Measurements from ENCODE around the gene GRB10. TPM values are rescaled to one million over a fixed set of nuclear protein-coding genes. Genes with fewer than 3 reads are reported as not detected.
"Not testable (repeated sequence)": the region's sequence is repeated elsewhere in the genome, so short reads cannot be mapped to it uniquely, and the experiment has no call there.

GRB10 gene
- total RNA-seq, 2 experiments from 2014 or later = 5.9 to 8.4 TPM

GRCh38 chr7:50584793-50585408 is 197.8 kb downstream of the GRB10 start:
- H3K9me3 Mint-ChIP-seq = peaks cover 4% of the 10 kb centered on the region
- Histone ChIP-seq H3K4me1 (ENCODE audit: insufficient read depth, low read length) (no peaks in the 10 kb centered on the region), H3K4me3 (ENCODE audit: low read length) (no peak overlapping the region), H3K27me3 (ENCODE audit: control insufficient read depth in 1 of 2, insufficient read depth in 2 of 2, low read length in 2 of 2) (peaks cover 0 to 3% of the 10 kb centered on the region in 2 experiments), H3K9me3 (ENCODE audit: control insufficient read depth in 1 of 2, insufficient read depth in 1 of 2, low read length in 2 of 2) (peaks cover 16 to 18% of the 10 kb centered on the region in 2 experiments), H3K27ac (ENCODE audit: low read depth in 1 of 2, low read length in 2 of 2) (no peak overlapping the region), H3K36me3 (ENCODE audit: insufficient read depth, low read length) (no peaks in the 10 kb centered on the region)
- peaks cover 19% of the 10 kb centered on the region for H3K27me3 Mint-ChIP-seq
- ChIA-PET CTCF (no interaction called here), POLR2A (no interaction called here)
- intact Hi-C loops (cut with DNase I, micrococcal nuclease) = no loop called here
- no peak overlapping the region for H3K27ac Mint-ChIP-seq
- no peaks in the 10 kb centered on the region for H3K36me3 Mint-ChIP-seq (ENCODE audit: low read depth)
- no peak for ATAC-seq (ENCODE audit: poor library complexity)
- H3K4me3 Mint-ChIP-seq = no peak overlapping the region
- TF ChIP-seq, protein P1, sequence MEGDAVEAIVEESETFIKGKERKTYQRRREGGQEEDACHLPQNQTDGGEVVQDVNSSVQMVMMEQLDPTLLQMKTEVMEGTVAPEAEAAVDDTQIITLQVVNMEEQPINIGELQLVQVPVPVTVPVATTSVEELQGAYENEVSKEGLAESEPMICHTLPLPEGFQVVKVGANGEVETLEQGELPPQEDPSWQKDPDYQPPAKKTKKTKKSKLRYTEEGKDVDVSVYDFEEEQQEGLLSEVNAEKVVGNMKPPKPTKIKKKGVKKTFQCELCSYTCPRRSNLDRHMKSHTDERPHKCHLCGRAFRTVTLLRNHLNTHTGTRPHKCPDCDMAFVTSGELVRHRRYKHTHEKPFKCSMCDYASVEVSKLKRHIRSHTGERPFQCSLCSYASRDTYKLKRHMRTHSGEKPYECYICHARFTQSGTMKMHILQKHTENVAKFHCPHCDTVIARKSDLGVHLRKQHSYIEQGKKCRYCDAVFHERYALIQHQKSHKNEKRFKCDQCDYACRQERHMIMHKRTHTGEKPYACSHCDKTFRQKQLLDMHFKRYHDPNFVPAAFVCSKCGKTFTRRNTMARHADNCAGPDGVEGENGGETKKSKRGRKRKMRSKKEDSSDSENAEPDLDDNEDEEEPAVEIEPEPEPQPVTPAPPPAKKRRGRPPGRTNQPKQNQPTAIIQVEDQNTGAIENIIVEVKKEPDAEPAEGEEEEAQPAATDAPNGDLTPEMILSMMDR (IDR thresholded peaks at IDR 0.05) = no peak
- no peaks in the 10 kb centered on the region for H3K4me1 Mint-ChIP-seq (ENCODE audit: low read depth)
- DNase-seq = no peak

DNA sequence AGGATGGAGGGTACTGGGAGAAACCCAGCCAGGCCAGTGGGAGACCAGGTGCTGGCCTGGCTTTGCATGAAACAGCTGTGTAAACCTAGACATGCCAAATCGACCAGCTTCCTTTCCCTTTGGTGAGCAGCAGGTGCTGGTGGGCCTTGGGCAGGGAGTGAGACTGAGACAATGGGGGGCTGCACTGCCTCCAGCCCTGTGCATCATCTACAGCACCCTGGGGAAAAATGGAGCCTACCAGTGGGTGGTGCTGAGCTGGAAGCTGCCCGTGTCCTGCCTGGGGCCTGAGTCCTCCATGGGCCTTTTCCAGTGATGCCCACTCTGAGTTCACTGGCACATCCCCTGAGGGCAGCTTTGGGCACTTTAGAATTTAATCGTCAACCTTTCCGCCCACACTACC is 198.3 kb downstream of the GRB10 start:
- H3K27me3 Mint-ChIP-seq = peaks cover 23% of the 10 kb centered on the region
- no peaks in the 10 kb centered on the region for H3K4me1 Mint-ChIP-seq (ENCODE audit: low read depth)
- DNase-seq (no peak), ATAC-seq (ENCODE audit: poor library complexity) (no peak)
- H3K36me3 Mint-ChIP-seq (ENCODE audit: low read depth) = no peaks in the 10 kb centered on the region
- H3K27me3 ChIP-seq (ENCODE audit: control insufficient read depth in 1 of 2, insufficient read depth in 2 of 2, low read length in 2 of 2) = peaks cover 0 to 3% of the 10 kb centered on the region in 2 experiments
- ChIA-PET POLR2A (no interaction called here), CTCF (no interaction called here)
- H3K9me3 ChIP-seq (ENCODE audit: control insufficient read depth in 1 of 2, insufficient read depth in 1 of 2, low read length in 2 of 2) = peaks cover 16 to 18% of the 10 kb centered on the region in 2 experiments
- no peak overlapping the region for H3K4me3 ChIP-seq (ENCODE audit: low read length)
- intact Hi-C loops (cut with DNase I, micrococcal nuclease) = no loop called here
- H3K27ac Mint-ChIP-seq = no peak overlapping the region
- H3K4me3 Mint-ChIP-seq = no peak overlapping the region
- peaks cover 4% of the 10 kb centered on the region for H3K9me3 Mint-ChIP-seq
- TF ChIP-seq, protein P1 (IDR thresholded peaks at IDR 0.05) = no peak
- no peaks in the 10 kb centered on the region for H3K36me3 ChIP-seq (ENCODE audit: insufficient read depth, low read length)
- no peak overlapping the region for H3K27ac ChIP-seq (ENCODE audit: low read depth in 1 of 2, low read length in 2 of 2)
- H3K4me1 ChIP-seq (ENCODE audit: insufficient read depth, low read length) = no peaks in the 10 kb centered on the region

- H3K4me1 Mint-ChIP-seq (ENCODE audit: low read depth) = not testable (repeated sequence)
These were observed 199.4 kb downstream of the GRB10 start for GRCh38 chr7:50583295-50583694.

GRCh38 chr7:50582271-50582670 is 200.4 kb downstream of the GRB10 start:
- H3K4me1 Mint-ChIP-seq (ENCODE audit: low read depth); H3K27ac Mint-ChIP-seq; intact Hi-C loops (cut with DNase I, micrococcal nuclease); H3K36me3 ChIP-seq (ENCODE audit: insufficient read depth, low read length); H3K4me3 ChIP-seq (ENCODE audit: low read length); ATAC-seq (ENCODE audit: poor library complexity); H3K4me1 ChIP-seq (ENCODE audit: insufficient read depth, low read length); POLR2A ChIA-PET; H3K36me3 Mint-ChIP-seq (ENCODE audit: low read depth); H3K4me3 Mint-ChIP-seq; CTCF ChIA-PET; DNase-seq; H3K27me3 ChIP-seq (ENCODE audit: control insufficient read depth in 1 of 2, insufficient read depth in 2 of 2, low read length in 2 of 2); H3K27ac ChIP-seq (ENCODE audit: low read depth in 1 of 2, low read length in 2 of 2): not testable (repeated sequence)
- H3K9me3 Mint-ChIP-seq = peaks cover 10% of the 10 kb centered on the region
- H3K9me3 ChIP-seq (ENCODE audit: control insufficient read depth in 1 of 2, insufficient read depth in 1 of 2, low read length in 2 of 2) = peaks cover 16 to 19% of the 10 kb centered on the region in 2 experiments
- H3K27me3 Mint-ChIP-seq = peaks cover 24% of the 10 kb centered on the region

More at GRCh38 chr7:50583295-50583694, 199.4 kb downstream of the GRB10 start:
- H3K27me3 ChIP-seq (ENCODE audit: control insufficient read depth in 1 of 2, insufficient read depth in 2 of 2, low read length in 2 of 2); H3K4me3 Mint-ChIP-seq; H3K27ac Mint-ChIP-seq; H3K4me3 ChIP-seq (ENCODE audit: low read length); ATAC-seq (ENCODE audit: poor library complexity); H3K4me1 ChIP-seq (ENCODE audit: insufficient read depth, low read length); intact Hi-C loops (cut with DNase I, micrococcal nuclease); H3K36me3 ChIP-seq (ENCODE audit: insufficient read depth, low read length); H3K27ac ChIP-seq (ENCODE audit: low read depth in 1 of 2, low read length in 2 of 2); CTCF ChIA-PET; POLR2A ChIA-PET; H3K9me3 Mint-ChIP-seq; DNase-seq; H3K36me3 Mint-ChIP-seq (ENCODE audit: low read depth): not testable (repeated sequence)
- H3K27me3 Mint-ChIP-seq = peaks cover 23% of the 10 kb centered on the region
- H3K9me3 ChIP-seq (ENCODE audit: control insufficient read depth in 1 of 2, insufficient read depth in 1 of 2, low read length in 2 of 2) = peaks cover 16% of the 10 kb centered on the region in 2 experiments

DNA sequence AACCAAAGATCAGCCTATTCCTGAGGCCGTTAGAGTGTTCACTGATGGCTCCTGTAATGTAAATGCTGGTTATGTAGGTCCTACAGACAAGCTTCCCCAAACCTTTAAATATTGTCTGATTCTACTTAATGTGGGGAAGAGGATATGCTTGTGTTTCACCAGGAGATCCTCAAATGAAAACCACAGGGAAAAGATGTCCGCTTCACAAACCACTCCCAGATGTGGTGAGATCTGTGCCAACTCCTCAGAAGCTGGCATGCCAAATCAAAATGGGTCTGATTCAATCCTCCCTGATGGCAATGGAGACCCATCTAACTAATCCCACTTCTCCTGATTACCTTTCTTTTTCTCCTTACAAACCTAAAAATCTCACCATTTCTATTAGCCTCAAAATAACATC is 202.0 kb downstream of the GRB10 start:
- peaks cover 19 to 20% of the 10 kb centered on the region in 2 experiments for H3K9me3 ChIP-seq (ENCODE audit: control insufficient read depth in 1 of 2, insufficient read depth in 1 of 2, low read length in 2 of 2)
- Mint-ChIP-seq H3K27me3 (peaks cover 24% of the 10 kb centered on the region), H3K9me3 (peaks cover 10% of the 10 kb centered on the region)
- ATAC-seq (ENCODE audit: poor library complexity); H3K36me3 Mint-ChIP-seq (ENCODE audit: low read depth); H3K27ac Mint-ChIP-seq; intact Hi-C loops (cut with DNase I, micrococcal nuclease); H3K36me3 ChIP-seq (ENCODE audit: insufficient read depth, low read length); POLR2A ChIA-PET; H3K4me1 ChIP-seq (ENCODE audit: insufficient read depth, low read length); DNase-seq; CTCF ChIA-PET; H3K4me1 Mint-ChIP-seq (ENCODE audit: low read depth); H3K27me3 ChIP-seq (ENCODE audit: control insufficient read depth in 1 of 2, insufficient read depth in 2 of 2, low read length in 2 of 2); H3K4me3 Mint-ChIP-seq; H3K4me3 ChIP-seq (ENCODE audit: low read length); H3K27ac ChIP-seq (ENCODE audit: low read depth in 1 of 2, low read length in 2 of 2): not testable (repeated sequence)
